Measurements from ENCODE around the gene STAC3.

DNA sequence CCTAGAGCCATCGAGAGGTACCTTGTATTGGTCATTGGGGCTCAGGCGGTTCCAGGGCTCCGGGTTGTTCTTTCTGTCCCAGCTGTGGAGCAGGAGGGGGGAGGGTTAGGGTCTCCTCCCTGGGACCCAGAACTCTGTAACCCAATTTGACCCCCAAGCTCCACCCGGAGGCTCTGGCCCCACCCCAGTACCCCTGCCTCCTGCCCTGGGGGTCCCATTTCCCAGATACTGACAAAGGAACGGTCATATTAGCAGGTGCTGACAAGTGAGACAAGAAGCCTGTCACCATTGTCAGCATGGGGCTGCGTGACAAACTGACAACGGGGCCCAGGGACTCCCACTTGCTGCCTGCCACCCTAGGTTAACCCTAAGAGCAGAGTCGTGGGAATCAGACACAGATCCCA lies 15.3 kb downstream of the STAC3 start:
- TF ChIP-seq, protein P1, sequence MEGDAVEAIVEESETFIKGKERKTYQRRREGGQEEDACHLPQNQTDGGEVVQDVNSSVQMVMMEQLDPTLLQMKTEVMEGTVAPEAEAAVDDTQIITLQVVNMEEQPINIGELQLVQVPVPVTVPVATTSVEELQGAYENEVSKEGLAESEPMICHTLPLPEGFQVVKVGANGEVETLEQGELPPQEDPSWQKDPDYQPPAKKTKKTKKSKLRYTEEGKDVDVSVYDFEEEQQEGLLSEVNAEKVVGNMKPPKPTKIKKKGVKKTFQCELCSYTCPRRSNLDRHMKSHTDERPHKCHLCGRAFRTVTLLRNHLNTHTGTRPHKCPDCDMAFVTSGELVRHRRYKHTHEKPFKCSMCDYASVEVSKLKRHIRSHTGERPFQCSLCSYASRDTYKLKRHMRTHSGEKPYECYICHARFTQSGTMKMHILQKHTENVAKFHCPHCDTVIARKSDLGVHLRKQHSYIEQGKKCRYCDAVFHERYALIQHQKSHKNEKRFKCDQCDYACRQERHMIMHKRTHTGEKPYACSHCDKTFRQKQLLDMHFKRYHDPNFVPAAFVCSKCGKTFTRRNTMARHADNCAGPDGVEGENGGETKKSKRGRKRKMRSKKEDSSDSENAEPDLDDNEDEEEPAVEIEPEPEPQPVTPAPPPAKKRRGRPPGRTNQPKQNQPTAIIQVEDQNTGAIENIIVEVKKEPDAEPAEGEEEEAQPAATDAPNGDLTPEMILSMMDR (IDR thresholded peaks at IDR 0.05): no peak
- TF ChIP-seq POLR2A (IDR thresholded peaks at IDR 0.05): no peak

Data from adrenal gland (tissue), 5 donors.